GM12891 (cell line): ENCODE data around the gene AGMO.

ENCODE experiments used
- DNase-seq: peaks from one replicate; pipeline ENCODE4 v3.0.0; 2011; ENCODE audit warnings: low spot score; ENCODE audit not compliant: insufficient read length
- FAIRE-seq: peaks from 2 replicates; lab custom pipeline; 2011; peaks lifted over from hg19 to GRCh38; lab: Jason Lieb, UNC
- PAX5 ChIP-seq: IDR thresholded peaks from 2 replicates; pipeline ENCODE4 v1.6.1; 2011; ENCODE audit warnings: low read length, moderate library complexity, mild to moderate bottlenecking; ENCODE audit not compliant: insufficient read depth, severe bottlenecking
- POLR2A ChIP-seq: IDR thresholded peaks from 2 replicates; pipeline ENCODE4 v1.6.1; 2011; ENCODE audit warnings: low read depth, low read length, control low read depth
- POLR2AphosphoS5 ChIP-seq: IDR thresholded peaks from 2 replicates; pipeline ENCODE4 v1.6.1; 2011; ENCODE audit warnings: low read depth, low read length, control low read depth
- POU2F2 ChIP-seq: IDR thresholded peaks from 2 replicates; pipeline ENCODE4 v1.6.1; 2011; ENCODE audit warnings: low read depth, mild to moderate bottlenecking, control low read depth, low read length, moderate library complexity
- SPI1 ChIP-seq: IDR thresholded peaks from 2 replicates; pipeline ENCODE4 v1.6.1; 2011; ENCODE audit warnings: low read depth, low read length, control low read depth
- TAF1 ChIP-seq: IDR thresholded peaks from 2 replicates; pipeline ENCODE4 v1.6.1; 2011; ENCODE audit warnings: low read depth, low read length, control low read depth

The AGMO gene

DNA sequence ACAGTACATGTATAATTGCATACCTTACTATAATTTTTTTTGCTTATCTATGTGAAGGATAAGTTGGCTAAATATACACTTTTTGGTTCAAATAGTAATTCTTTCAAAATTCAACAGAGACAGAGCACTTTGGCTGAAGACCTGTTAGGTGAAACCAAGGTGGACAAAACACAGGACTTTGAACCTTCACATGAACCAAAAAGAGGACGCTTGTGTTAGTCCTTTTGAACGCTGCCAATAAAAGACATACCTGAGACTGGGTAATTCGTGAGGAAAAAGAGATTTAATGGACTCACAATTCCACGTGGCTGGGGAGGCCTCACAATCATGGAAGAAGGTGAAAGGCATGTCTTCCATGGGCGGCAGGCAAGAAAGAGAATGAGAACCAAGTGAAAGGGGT is 4.7 kb upstream of the AGMO start:
- DNase-seq: no peak
- no peak for FAIRE-seq
- TF ChIP-seq POLR2A: no peak
- TF ChIP-seq TAF1: no peak
- TF ChIP-seq POLR2AphosphoS5: no peak
- TF ChIP-seq POU2F2: no peak
- no peak for TF ChIP-seq PAX5
- TF ChIP-seq SPI1: no peak

DNA sequence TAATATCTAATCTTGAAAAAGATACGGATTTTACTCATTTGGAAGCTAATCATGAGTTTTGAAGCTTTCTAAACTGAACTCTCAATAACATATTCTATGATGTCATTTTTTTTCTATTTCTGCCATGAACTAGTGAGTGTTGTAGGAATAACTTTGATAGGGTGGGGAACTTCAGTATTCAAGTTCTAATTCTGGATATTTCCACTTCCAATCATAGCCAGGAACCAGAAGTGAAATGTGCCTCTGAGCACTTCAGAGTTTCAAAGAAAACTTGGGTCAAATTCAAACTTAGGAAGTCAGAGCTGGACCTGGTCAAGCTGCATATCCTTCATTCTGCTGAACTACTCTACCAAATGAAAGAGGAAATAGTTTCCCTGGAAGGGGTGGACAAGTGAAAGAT is 847 bp downstream of the AGMO start:
- TF ChIP-seq SPI1: no peak
- TF ChIP-seq PAX5: no peak
- FAIRE-seq (no peak), DNase-seq (no peak)

DNA sequence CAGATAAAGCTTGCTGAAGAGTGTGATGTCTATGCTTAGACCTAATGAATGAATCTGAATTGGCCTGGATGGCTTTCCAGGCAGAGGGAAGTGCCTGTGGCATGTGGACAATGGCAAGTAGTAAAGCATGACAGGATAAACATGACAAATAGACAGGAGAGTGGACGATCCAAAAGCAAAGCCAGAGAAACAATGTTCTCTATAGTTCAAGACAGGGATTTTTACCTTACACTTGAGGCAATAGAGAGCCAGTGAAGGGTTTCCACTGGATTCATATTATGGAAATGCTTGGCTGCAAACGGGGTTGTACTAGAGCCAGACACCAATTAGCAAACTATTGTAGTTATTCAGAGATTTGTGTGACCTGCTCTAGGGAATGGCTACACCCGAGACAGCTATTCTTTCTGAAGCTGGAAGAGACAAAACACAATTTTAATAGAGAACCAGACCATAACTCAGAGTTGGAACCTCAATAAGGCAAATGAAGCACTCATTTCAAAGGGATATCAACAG is 2.3 kb downstream of the AGMO start:
- FAIRE-seq: no peak
- no peak for DNase-seq
- no peak for TF ChIP-seq PAX5
- no peak for TF ChIP-seq SPI1
- no peak for TF ChIP-seq TAF1
- TF ChIP-seq POLR2AphosphoS5: no peak
- TF ChIP-seq POLR2A: no peak
- no peak for TF ChIP-seq POU2F2

DNA sequence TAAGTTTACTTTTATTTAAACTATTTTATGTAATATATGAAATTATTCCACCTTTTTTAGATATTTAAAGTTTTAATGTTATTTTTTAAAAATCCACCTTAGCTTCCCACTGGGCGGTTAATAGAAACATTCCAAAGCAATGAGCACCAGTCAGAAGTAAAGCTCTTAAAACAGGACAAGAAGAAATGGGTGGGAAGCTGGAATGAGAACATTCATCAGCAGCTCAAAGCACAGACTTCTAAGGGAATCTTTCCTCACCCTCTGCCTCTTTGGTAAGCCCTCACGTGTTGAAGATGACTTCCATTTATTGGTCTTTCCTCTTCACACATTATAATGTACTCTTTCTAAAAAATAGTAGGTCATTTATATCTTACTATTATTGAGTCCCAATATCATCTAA is 3.1 kb downstream of the AGMO start:
- DNase-seq: no peak
- no peak for FAIRE-seq
- TF ChIP-seq PAX5 (no peak), TAF1 (no peak), SPI1 (no peak), POLR2A (no peak), POU2F2 (no peak), POLR2AphosphoS5 (no peak)

DNA sequence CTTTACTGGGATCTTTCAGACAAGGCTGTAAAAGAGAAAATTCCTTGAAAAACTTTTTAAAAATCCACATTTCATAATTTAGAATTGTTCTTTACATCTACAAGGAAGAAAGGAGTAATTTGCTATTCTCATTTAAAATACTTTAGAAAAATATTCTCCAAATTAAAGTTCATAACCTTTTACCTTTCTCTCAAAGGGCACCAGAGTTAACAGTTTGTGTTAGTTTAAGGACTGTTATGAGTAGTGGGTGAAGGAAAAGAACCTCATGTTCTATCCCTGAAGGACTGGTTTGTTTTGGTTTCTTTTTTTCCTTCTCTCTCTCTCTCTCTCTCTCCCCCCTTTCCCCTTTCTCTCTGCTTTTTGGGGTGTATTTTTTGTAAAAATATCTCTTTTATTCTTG is 4.1 kb downstream of the AGMO start:
- DNase-seq (no peak), FAIRE-seq (no peak)
- TF ChIP-seq POLR2A (no peak), POU2F2 (no peak), PAX5 (no peak), SPI1 (no peak), POLR2AphosphoS5 (no peak), TAF1 (no peak)

DNA sequence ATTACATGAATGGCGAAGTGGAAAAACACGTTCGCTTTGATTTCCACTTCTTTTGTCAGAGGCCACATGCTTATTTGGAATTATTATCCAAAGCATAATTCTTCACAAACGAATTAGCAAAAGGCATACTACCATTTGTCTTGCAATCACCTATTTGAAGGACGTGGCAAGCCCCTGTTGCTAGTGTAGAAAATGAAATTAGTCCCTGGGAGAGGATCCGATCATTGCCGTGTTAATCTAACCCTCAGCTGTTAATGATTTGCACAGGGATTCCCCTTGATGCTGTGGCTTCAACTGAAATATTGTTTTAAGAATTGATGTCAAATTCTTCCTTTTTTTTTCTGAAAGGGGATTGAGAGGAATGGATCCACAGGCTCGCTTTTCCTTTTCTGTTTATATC is 4.6 kb downstream of the AGMO start:
- DNase-seq (no peak), FAIRE-seq (no peak)
- TF ChIP-seq TAF1: no peak
- no peak for TF ChIP-seq POLR2A
- TF ChIP-seq PAX5: no peak
- TF ChIP-seq POU2F2: no peak
- TF ChIP-seq SPI1: no peak
- no peak for TF ChIP-seq POLR2AphosphoS5

DNA sequence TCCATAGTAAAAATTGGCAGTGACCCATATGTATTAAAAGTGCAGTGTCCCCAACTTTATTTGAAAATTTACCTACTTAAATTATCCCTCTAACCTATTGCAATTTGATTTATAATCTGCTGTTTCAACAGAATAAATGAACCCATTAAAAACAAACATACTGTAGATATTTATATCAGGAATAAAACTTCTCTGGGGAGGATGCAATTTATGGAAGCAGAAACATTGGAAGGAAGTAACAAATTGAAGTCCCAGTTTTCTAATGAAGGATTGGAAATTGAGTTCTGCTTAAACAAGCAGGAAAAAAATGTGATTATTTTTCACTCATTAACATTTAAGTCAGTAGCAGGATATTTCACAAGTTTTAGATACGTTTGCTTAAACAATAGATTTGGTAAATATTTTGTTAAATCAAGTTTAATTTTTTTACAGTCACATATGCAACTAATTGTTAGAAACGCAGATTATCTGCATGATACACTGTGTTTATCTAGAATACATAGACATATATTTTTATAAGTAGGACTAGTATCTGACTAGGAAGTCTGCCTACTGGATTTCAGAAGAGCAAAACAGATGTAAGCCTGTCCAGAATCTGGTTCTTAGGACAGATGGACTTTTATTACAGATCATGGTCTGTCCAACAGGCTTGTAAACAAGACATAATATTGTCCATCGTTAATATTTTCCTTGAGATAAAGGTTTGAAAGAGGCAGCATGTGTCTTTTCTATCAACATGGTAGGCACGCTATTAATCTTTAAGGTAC is 5.3 kb downstream of the AGMO start:
- no peak for DNase-seq
- TF ChIP-seq PAX5 (no peak), SPI1 (no peak), TAF1 (no peak), POLR2A (no peak), POU2F2 (no peak), POLR2AphosphoS5 (no peak)
- FAIRE-seq: no peak

DNA sequence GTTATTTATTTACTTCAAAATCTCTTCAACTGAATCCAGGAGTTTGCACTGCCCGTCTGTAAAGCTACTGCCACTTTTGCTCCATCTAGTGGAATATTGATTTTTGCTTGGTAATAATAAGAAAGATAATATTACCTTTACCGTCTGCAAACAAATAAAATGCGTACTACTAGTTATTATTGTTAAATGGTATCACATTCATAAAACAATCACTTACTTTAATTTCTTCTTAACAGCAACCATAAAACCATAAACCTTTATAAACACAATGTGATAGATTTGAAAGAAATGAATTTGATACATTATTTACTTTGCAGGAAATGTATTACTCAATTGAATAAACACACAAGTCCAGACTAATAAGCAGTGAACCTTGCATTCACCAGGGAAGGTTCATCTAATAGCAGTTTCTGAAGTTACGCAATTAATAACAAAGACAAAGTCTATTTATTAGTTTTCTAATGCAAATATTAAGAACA is 6.4 kb downstream of the AGMO start:
- no peak for FAIRE-seq
- no peak for TF ChIP-seq POLR2A
- TF ChIP-seq POU2F2: no peak
- TF ChIP-seq SPI1: no peak
- TF ChIP-seq PAX5: no peak
- no peak for TF ChIP-seq TAF1
- no peak for TF ChIP-seq POLR2AphosphoS5

DNA sequence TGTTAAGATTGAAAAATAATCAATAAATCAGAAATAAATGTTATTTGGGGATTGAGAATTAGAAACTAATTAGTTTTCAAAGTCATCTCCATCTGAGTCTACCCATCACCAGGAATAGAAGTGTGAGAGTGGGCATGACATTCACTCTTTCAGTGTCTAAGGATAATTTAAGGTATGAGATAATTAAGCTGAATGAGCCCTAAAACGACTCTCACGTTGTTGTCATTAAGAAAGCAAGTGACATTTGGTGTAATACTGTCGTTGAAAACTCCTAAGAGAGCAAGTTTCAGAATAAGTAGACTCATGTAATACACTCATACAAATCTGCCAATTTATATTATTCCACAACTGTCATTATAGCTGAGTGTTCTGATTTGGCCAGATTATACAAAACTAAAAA is 7.1 kb downstream of the AGMO start:
- TF ChIP-seq POLR2AphosphoS5: no peak
- no peak for TF ChIP-seq TAF1
- TF ChIP-seq POU2F2: no peak
- TF ChIP-seq SPI1: no peak
- no peak for TF ChIP-seq PAX5
- no peak for TF ChIP-seq POLR2A
- DNase-seq (no peak), FAIRE-seq (no peak)

More for the DNA sequence above, 6.4 kb downstream of the AGMO start:
- DNase-seq: no peak
